HuH-7.5 (cell line): ENCODE results near the gene RNF8.
"Not testable (repeated sequence)": the region's sequence is repeated elsewhere in the genome, so short reads cannot be mapped to it uniquely, and the experiment has no call there.

ENCODE experiments used
- DNase-seq: peaks from one replicate; pipeline ENCODE4 v3.0.0; 2011; ENCODE audit warnings: low spot score

RNF8 gene

DNA sequence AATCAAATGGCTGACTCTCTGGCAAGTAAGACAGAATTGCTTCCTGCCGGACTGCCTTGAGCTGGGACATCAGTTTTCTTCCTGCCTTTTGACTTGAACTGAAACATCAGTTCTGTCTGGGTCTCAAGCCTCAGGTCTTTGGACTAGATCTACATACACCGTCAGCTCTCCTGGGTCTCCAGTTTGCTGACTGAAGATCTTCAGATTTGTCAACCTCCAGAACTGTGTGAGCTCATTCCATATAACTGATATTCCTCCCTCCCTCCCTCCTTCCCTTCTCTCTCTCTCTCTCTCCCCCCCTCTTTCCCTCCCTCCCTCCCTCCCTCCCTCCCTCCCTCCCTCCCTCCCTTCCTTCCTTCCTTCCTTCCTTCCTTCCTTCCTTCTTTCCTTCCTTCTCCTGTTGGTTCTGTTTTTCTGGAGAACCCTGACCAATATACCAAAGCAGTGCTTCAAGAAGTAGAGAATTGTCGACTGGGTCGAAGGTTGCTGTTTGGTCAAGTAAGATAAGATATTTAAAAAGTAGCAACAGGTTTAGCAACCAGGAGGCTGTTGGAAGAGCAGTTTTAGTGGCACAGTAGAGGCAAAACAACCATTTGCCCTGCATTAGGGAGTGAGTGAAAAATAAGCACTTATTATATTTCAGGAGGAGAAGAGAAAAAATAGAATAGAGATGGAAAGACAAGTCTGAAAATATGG is 46.2 kb downstream of the RNF8 start:
- no peak for DNase-seq

DNA sequence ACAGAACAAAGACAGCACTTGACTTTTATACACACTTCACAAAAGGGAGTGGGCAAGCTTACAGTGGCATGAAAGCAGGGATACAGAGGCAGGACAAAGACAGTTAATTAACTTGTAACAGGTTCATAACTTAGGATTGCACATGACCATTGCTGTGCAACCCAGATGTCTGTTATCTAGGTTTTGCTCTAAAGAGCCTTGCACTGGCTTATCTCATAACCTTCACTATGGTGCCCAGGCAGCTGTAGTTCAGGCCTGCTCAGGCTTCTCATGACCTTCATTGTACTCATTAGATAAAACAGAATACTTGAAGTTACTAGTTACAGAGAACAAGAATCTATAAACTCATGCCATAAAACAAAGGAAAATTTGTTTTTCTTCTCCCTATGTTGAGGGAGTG is 47.9 kb downstream of the RNF8 start:
- not testable (repeated sequence) for DNase-seq

DNA sequence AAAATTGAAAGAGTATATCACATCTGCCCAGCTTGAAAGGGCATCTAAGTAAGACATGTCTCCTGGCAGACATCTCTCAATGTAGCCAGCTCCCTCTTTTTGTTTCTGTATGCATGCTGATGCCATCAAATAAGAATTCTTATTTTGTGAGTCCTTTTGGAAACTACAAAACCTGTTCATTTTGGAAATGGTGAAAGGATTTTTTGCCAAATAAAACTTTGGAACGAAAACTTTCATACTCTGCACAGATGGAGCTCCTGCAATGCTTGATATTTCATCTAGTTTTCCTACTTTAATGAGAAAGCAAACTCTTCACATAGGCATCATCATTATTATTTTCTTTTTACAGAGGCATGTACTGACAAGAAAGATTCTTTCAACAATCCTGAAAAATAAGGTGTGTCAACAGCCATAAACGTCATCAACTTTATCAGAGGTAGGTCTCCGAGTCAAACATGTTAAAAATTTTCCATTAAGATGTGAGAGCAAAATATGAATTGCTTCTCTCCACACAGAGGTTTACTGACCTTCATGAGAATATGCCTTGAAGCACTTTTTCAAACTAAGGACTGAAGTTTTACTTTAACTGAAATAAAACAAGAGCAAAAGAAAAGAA is 53.1 kb downstream of the RNF8 start:
- DNase-seq: no peak

DNA sequence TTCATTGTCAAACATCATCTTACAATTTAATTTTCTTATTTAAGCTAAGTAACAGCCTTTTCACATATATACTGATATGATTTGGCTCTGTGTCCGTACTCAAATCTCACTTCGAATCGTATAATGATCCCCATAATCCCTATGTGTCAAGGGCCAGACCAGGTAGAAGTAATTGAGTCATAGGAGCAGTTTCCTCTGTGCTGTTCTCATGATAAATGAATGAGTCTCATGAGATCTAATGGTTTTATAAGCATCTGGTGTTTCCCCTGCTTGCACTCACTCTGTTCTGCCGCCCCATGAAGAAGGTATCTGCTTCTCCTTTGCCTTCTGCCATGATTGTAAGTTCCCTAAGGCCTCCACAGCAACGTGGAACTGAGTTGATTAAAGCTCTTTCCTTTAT is 54.2 kb downstream of the RNF8 start:
- no peak for DNase-seq

DNA sequence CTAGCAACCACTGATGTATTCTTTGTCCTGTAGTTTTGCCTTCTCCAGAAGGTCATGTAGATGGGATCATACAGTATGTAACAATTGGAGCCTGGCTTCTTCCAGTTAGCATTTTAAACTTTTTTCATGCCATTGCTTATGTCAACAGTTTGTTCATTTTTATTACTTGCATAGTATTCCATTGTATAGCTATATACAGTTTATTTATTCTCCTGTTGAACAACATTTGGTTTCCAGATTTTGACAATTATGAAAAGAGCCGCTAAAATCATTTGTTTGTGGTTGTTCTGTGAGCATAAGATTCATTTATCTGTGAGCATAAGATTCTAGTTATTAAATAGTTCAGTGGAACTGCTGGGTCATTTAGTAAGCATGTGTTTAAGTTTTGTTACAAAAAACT is 55.7 kb downstream of the RNF8 start:
- no peak for DNase-seq

DNA sequence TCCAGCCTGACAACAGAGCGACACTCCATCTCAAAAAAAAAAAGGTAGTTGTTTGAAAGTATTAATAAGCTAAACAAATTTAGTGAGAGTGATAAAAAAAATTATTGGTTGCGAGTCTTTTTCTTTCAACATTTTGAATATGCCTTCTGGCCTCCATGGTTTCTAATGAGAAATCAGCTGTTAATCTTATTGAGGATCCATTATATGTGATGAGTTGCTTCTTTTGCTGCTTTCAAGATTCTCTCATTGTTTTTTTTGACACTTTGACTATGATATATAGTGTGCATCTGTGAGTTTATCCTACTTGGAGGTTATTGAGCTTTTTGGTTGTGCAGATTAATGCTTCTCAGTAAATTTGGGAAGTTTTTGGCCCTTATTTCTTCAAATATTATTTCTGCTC is 63.6 kb downstream of the RNF8 start:
- DNase-seq: no peak

DNA sequence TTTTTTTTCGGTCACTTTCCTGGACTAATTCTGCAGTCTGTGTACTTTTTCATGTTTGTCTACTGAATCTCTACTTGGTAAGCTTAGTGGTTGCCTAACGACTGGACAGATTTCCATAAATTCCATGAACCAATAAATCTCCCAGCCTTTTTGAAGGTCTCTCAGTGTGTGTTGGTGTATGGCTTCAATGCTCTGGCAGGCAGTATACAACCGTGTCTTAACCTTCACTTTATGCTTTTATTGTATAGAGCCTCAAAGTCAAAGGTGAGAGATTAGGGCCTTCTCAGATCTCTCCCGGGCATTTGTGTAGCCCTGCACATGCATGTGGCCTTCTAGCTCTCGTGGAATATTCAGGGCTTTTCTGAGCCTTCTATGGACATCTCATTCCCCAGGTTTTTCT is 64.9 kb downstream of the RNF8 start:
- no peak for DNase-seq

DNA sequence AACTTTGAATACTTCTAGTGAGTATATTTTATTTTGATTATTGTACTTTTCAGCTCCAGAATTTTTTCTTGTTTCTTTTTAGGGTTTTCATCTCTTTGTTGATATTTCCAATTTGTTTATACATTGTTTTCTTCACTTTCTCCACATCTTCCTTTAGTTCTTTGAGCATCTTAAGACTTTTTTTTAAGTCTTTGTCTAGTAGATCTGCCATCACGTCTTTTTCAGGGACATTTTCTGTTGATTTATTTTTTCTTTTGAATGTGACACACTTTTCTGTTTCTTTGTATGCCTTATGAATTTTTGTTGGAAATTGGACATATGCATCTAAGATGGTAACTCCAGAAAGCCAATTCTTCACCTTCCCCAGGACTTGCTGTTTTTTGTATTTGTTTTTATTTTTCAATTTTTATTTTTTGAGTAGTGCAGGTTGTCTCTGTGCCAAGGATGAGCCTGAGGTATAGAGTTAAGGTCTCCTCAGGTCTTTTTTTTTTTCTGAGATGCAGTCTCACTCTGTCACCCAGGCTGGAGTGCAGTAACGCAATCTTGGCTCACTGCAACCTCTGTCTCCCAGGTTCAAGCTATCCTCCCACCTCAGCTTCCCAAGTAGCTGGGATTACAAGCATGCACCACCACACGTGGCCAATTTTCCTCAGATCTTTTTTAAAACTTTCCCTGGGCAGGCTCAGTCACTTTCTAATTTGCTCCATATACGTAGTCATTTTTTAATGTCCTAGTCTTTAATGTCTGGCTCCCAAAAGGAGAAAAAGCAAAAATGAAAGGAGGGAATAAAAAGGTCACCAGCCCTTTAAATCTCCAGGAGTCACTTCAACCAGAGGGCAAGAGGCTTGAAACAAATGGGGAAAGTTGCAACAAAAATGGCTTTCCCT is 72.5 kb downstream of the RNF8 start:
- DNase-seq: no peak

DNA sequence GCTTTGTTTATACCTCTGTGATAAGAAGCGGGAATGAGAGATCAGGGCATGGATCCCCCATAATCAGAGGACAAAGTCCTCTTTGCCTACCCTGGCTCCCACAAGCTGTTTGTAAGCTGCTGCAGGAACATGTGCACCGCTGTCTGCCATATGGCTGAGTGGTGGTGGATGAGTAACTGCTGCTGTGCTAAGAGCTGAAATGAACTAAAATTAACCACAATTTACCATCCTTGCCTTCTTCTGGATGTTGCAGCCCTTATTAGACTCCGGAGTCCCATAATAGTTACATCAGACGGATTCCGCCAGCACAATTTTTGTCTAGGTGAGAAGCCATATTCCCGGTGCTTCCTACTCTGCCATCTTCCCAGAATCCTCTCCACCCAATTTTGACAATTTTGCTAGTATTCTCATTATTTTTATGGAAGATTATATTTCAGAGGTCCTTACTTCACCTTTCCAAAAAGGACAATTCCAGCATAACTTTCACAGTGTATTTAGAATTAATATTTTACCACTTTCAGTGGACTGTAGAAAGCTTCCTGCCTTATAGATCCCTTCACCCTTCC is 73.2 kb downstream of the RNF8 start:
- no peak for DNase-seq

DNA sequence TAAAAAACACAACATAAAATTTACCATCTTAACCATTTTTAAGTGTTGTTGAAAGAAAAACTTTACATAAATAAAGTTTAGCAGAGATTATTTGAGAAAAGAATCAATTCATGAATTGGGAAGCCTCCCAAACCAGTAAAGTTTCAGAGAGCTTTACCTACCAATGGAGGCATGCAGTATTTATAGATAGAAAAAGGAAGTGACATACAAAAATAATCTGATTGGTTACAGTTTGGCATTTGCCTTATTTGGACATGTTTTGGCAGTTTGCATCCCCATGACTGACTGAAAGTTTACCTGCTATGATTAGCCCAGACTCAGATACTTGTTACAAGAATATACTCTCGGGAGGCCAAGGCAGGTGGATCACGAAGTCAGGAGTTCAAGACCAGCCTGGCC is 75.6 kb downstream of the RNF8 start:
- no peak for DNase-seq

DNA sequence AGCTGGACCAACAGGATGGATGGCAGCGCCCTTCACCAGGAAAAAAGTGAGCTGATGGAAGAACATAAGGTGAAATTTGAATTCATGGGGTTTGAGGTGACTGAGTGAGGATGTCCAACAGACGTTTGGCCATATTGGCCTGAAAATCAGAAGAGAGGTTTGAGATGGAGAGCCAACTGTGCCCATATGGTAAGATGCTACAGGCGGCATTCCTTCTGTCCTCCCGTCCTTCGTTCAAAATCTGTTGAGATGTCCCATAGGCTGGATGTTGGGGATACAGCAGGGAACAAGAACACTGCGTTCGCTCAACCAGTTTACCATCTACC is 78.8 kb downstream of the RNF8 start:
- DNase-seq: no peak

DNA sequence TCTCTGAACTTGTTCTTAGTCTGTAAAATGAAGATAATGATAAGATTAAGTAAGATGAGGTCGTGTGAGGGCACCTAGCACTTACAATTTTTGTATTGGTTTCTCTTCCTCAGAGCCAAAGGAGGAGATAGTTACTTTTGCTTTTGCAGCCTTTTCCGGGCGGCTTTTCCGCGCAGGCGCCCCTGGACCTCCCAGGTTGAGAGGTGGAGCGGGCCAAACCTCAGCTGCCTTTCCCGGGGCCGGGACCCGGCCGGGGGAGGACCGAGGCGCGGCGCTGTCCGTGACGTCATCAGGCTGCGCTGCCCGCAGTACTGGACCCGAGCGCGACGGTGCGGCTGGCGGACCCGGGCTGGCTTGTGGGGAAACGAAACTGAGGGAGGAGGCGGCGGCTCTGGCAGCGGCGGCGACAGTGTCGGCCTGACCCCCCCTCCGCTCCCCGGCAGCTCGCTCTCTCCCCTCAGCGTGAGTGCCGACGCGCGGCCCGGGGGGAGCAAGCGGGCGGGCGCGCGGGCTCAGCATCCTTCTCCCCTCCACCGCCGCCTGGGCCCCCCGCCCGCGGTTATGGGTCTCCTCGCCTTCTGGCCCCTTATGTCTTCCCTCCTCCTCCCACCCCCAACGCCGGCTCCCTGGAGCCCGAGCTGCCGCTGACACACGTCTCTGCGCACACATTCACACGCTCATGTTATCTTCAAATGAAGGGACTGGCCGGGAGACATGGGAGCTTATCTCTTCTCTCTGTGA is 79.3 kb downstream of the RNF8 start, which contains the start of gene CMTR1:
Gene CMTR1, plus strand, starts transcription at position 306 of the 741 bp plus-strand sequence. CDS start 2,409 bp downstream, outside the sequence.
- peak; percentile 84 for DNase-seq

DNA sequence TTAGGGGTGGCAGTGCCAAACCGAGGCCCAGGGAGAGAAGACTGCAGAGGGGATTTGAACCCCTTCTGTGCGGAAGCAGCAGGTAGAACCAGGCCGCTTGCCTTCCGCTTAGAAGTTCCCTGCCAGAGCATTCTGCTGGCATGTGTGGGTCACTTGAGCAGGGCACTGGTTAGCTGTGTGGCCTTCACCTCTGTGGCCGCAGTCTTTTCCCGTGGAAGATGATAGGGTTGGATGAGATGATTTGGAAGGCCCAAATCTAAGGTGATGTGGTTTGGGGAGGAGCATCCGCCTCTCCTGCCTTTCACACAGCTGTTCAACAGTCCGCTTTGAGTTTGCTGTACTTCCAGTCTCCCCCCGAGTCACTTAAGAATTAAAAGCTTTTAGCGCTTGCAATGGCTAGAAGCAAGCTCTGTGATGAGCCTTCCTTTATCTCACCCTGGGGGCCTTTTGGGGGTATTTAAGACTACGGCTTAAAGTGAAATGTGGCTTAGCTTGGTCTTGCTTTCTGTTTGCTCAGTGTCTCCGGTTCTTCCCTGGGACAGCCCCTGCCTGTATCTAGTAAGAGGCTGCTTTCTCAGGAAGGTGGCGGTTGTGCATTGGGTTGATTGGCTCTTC is 80.0 kb downstream of the RNF8 start:
- no peak for DNase-seq

DNA sequence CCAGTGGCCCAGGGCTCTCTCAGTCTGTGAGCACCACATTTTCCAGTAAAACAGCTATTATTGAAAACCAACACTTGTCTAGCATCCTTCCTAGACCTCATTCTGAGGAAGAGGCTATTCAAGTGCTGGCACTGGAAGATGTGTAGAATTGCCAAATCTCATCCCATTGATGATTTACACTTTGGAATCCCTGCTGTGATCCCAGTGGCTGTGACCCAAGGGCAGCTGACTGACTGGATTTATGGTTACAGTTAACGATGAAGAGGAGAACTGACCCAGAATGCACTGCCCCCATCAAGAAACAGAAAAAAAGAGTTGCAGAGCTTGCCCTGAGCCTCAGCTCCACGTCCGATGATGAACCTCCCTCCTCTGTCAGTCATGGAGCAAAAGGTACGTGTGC is 81.6 kb downstream of the RNF8 start:
- DNase-seq: no peak

DNA sequence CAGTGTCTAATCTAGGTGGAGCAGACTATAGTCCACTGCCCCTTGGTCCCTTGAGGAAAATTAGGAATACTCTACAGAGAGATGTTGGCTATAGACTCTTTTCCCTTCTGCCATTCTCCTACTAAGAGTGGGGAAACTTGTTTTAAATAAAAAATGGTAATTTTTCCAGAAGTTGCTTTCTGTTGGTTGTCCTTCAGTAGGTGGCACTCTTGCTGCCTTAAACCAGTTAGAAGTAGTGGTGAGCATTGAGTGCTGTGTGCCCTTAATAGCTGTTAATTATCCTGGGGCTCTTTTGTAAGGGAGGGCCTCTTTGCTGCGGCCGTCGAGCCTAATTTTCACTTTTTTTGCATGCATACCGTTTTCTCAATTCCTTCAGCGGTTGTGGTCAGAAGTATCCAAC is 82.0 kb downstream of the RNF8 start:
- no peak for DNase-seq

DNA sequence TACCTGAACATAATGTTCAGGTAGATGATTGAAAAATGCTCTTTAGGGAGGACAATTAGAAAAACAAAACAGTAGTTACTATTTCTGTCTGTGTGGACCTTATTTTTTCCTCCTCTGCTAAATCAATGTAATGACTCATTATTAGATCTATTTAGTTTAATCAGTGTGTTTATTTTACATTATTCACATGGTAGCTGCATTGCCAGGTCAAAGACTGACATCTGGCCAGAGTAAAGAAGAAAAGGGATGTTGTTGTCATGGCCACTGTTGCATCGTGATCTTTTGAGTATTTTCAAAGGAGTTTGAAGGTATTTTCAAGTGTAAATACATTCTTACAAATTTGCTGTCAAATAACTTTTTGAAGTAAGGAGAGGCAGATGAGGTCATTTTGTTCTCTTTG is 85.1 kb downstream of the RNF8 start:
- DNase-seq: no peak

DNA sequence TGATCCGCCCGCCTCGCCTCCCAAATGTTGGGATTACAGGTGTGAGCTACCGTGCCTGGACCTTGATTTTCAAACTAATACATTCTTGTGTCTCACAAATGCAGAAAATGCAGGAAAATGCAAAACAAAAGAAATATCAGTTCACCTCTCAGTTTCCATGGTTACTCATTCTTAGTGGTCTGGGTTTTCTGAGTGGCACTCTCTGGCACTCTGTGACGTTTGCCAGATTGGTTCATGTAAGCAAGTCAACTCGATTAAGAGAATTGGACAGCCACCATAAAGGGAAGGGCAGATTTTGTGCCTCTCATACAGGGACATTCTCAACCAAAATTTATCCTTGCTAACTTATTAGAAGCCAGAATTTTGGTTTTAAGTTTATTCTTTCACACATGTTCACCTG is 87.9 kb downstream of the RNF8 start:
- no peak for DNase-seq

DNA sequence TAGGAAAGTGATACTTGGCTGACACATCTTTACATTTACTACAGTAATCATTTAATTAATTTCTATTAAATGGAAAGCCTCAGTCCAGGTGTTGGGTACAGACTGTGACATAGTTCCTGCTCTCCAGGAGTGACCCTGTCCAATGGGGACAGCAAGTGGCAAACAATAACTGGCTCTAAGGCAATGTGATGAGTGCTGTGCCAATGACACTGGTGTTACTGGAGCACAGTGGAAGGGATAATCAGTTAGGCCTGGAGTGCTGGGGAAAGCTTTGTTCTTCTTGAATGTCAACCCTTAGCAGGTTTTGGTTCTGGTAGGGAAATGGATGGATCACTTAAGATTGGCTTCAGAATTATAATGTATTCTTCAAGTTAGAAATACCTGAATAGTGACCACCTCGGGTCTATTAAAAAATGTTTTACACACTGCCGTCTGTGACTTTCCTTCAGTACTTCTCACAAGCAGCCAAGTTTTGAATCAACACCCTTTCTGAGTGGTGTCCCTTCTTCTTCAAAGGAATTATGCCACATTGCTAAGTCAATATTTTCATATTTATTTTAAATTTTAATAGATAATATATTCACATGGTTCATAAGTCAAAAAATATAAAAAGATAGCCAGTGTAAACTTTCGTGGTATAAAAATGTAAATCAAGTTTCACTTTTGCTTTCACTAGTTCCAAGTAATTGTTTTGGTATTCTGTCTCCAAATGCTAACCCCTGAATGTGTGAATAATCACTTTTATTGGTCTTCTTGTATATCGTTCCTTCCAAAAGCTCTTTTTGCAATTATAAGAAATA is 88.8 kb downstream of the RNF8 start:
- DNase-seq: no peak

DNA sequence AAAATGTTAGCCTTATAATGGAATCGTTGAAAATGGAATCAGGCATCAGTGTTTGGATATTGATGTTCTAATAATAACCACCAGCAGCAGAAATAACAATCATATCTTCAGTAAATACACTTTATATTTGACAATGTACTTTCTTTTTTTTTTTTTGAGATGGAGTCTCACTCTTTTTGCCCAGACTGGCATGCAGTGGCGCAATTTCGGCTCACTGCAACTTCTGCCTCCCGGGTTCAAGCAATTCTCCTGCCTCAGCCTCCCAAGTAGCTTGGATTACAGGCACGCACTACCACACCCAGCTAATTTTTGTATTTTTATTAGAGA is 89.4 kb downstream of the RNF8 start:
- not testable (repeated sequence) for DNase-seq
